ENCODE results near the gene CPTP. TPM values are rescaled to one million over a fixed set of nuclear protein-coding genes. Genes with fewer than 3 reads are reported as not detected.

The CPTP gene
- total RNA-seq, 1 donor from 2014 or later, result 44.3 TPM

DNA sequence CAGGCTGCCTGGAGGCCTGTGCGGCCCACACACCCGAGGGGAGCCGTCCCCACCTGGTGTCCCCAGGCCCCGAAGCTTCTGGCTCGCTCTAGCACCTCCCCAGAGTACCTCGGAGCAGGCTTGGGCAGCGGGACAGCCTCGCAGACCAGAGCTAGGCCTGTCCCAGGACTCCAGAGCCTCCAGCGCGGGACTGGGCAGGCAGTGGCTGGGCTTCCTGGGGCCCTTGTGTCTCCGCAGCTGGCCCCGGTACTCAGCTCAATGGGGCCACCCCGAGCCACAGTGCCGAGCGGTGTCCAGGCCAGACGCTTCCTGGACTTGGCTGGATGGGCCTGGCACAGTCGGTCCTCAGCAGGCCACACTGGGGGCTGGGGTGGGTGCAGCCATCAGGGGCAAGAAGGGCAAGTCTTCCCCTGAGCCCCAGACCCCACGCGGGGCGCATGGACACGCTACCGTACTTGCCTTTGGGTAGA lies 39.5 kb upstream of the CPTP start:
- H3K27me3 ChIP-seq (ENCODE audit: control insufficient read depth, insufficient read depth, low read length), result peaks cover 25% of the 10 kb centered on the region
- no peak for DNase-seq (ENCODE audit: low read depth)
- TF ChIP-seq, protein P1, sequence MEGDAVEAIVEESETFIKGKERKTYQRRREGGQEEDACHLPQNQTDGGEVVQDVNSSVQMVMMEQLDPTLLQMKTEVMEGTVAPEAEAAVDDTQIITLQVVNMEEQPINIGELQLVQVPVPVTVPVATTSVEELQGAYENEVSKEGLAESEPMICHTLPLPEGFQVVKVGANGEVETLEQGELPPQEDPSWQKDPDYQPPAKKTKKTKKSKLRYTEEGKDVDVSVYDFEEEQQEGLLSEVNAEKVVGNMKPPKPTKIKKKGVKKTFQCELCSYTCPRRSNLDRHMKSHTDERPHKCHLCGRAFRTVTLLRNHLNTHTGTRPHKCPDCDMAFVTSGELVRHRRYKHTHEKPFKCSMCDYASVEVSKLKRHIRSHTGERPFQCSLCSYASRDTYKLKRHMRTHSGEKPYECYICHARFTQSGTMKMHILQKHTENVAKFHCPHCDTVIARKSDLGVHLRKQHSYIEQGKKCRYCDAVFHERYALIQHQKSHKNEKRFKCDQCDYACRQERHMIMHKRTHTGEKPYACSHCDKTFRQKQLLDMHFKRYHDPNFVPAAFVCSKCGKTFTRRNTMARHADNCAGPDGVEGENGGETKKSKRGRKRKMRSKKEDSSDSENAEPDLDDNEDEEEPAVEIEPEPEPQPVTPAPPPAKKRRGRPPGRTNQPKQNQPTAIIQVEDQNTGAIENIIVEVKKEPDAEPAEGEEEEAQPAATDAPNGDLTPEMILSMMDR (IDR thresholded peaks at IDR 0.05; ENCODE audit: insufficient read depth, low read length, poor library complexity, severe bottlenecking), result no peak
- H3K36me3 ChIP-seq (ENCODE audit: control insufficient read depth, insufficient read depth, low read length), result no peaks in the 10 kb centered on the region
- no peak overlapping the region for H3K4me3 ChIP-seq (ENCODE audit: low read depth, low read length)

DNA sequence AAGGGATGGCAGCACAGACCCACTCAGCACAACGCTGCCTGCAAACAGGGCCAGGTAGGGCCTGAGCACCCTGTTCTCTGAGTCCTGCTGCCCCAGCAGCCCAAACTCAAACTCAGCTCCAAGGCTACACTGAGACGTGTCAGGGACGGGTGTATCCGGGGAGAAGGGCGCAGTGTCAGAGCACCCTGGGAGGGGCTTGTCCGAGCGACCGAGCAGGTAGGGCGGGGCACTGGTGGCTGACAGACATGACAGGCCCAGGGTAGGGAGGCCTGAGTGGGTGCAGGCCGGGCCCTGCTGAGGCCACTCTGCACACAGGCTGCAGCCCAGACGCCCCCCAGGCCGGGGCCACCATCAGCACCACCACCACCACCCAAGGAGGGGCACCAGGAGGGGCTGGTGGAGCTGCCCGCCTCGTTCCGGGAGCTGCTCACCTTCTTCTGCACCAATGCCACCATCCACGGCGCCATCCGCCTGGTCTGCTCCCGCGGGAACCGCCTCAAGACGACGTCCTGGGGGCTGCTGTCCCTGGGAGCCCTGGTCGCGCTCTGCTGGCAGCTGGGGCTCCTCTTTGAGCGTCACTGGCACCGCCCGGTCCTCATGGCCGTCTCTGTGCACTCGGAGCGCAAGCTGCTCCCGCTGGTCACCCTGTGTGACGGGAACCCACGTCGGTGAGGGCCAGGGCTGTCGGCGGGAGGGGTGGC lies 38.8 kb upstream of the CPTP start:
- Histone ChIP-seq H3K4me3 (ENCODE audit: low read depth, low read length) (no peak overlapping the region), H3K27me3 (ENCODE audit: control insufficient read depth, insufficient read depth, low read length) (peaks cover 25% of the 10 kb centered on the region), H3K36me3 (ENCODE audit: control insufficient read depth, insufficient read depth, low read length) (no peaks in the 10 kb centered on the region)
- no peak for DNase-seq (ENCODE audit: low read depth)
- TF ChIP-seq, protein P1 (IDR thresholded peaks at IDR 0.05; ENCODE audit: insufficient read depth, low read length, poor library complexity, severe bottlenecking), result no peak

DNA sequence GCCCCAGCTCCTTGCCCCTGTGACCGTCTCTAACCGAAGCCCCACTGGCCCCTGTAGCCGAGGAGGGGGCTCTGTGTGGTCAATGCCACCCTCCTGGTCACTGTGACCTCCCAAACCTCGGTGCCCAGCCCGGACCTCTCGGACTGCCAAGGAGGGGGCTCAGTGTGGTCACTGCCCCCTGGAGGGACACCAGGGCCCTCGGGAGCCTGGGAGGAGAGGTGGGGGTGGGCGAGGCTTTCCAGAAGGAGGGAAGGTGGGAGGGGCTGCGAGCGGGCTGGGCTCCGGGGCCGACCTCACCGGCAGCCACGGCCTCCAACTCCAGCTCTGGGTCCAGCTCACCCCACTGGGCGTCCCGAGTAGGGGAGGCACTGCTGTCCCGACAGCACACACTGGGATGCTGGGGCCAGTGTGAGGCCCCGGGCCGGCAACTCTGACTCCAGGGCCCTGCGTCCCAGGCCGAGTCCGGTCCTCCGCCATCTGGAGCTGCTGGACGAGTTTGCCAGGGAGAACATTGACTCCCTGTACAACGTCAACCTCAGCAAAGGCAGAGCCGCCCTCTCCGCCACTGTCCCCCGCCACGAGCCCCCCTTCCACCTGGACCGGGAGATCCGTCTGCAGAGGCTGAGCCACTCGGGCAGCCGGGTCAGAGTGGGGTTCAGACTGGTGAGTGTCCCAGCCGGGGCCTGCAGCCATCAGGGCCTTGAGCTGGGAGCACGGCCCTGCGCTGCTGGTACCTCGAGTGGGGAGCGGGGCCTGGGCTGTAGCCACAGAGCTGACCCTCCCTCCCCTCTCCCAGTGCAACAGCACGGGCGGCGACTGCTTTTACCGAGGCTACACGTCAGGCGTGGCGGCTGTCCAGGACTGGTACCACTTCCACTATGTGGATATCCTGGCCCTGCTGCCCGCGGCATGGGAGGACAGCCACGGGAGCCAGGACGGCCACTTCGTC lies 38.0 kb upstream of the CPTP start:
- no peak overlapping the region for H3K4me3 ChIP-seq (ENCODE audit: low read depth, low read length)
- H3K27me3 ChIP-seq (ENCODE audit: control insufficient read depth, insufficient read depth, low read length), result peaks cover 30% of the 10 kb centered on the region
- TF ChIP-seq, protein P1 (IDR thresholded peaks at IDR 0.05; ENCODE audit: insufficient read depth, low read length, poor library complexity, severe bottlenecking), result no peak
- no peak for DNase-seq (ENCODE audit: low read depth)
- no peaks in the 10 kb centered on the region for H3K36me3 ChIP-seq (ENCODE audit: control insufficient read depth, insufficient read depth, low read length)

DNA sequence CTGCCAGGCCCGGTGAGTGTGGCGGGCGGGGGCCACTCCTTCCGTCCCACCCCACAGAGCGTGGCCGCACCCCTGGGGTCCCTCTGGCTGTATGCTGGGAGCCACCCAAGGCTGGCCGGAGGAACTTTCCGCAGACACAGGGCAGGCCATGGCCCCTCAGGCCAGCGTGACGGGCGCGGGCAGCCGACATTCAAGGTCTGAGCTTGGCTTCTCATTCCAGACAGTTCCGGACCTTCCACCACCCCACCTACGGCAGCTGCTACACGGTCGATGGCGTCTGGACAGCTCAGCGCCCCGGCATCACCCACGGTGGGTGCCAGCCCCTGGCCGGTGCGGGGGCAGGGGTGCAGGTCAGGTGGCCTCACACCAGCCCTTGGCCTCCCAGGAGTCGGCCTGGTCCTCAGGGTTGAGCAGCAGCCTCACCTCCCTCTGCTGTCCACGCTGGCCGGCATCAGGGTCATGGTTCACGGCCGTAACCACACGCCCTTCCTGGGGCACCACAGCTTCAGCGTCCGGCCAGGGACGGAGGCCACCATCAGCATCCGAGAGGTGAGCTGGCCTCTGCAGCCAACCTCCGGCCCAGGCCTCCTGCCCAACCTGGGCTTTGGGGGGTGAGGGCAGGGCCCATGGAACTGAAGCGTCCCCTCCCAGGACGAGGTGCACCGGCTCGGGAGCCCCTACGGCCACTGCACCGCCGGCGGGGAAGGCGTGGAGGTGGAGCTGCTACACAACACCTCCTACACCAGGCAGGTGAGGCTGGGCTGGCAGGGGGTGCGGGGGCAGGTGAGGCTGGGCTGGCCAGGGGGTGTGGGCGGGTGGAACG lies 37.1 kb upstream of the CPTP start:
- H3K27me3 ChIP-seq (ENCODE audit: control insufficient read depth, insufficient read depth, low read length), result peaks cover 30% of the 10 kb centered on the region
- TF ChIP-seq, protein P1 (IDR thresholded peaks at IDR 0.05; ENCODE audit: insufficient read depth, low read length, poor library complexity, severe bottlenecking), result no peak
- no peaks in the 10 kb centered on the region for H3K36me3 ChIP-seq (ENCODE audit: control insufficient read depth, insufficient read depth, low read length)
- H3K4me3 ChIP-seq (ENCODE audit: low read depth, low read length), result no peak overlapping the region
- no peak for DNase-seq (ENCODE audit: low read depth)

DNA sequence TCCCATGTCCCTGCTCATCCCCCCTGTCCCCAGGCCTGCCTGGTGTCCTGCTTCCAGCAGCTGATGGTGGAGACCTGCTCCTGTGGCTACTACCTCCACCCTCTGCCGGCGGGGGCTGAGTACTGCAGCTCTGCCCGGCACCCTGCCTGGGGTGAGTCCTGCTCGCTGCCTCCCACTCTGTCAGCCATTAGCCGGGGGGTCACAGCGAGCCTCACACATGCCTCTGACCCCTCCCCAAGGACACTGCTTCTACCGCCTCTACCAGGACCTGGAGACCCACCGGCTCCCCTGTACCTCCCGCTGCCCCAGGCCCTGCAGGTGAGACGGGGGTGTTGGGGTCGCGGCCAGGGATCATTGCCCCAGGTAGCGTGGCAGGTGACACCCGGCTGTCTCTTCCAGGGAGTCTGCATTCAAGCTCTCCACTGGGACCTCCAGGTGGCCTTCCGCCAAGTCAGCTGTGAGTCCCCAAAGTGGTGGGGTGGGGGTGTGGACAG lies 34.3 kb upstream of the CPTP start:
- H3K36me3 ChIP-seq (ENCODE audit: control insufficient read depth, insufficient read depth, low read length), result no peaks in the 10 kb centered on the region
- TF ChIP-seq, protein P1 (IDR thresholded peaks at IDR 0.05; ENCODE audit: insufficient read depth, low read length, poor library complexity, severe bottlenecking), result peak; percentile 78
- DNase-seq (ENCODE audit: low read depth), result no peak
- peaks cover 28% of the 10 kb centered on the region for H3K27me3 ChIP-seq (ENCODE audit: control insufficient read depth, insufficient read depth, low read length)
- H3K4me3 ChIP-seq (ENCODE audit: low read depth, low read length), result no peak overlapping the region
